ENCODE data around the gene EIF4EBP2.

EIF4EBP2 gene

DNA sequence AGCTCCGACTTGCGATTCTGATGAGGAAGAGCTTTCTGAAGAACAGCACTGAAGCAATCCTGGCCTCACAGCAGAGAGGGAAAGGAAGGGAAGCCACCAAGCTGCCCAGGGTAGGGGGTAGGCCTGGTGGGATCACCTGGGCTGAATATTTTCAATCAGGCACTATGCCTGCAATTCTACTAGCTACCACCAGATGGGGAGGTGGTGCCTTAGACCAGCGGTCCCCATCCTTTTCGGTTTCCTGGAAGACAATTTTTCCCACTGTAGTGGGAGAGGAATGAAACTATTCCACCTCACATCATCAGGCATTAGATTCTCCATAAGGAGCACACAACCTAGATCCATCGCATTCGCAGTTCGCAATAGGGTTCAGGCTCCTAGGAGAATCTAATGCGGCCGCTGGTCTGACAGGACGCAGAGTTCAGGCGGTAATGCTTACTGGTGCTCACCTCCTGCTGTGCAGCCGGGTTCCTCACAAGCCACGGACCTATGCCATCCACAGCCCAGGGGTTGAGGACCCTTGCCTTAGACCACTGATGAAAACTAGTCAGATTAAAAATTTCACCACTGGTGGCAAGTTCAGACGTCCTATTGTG lies 24.3 kb upstream of the EIF4EBP2 start:
- DNase-seq, result no peak

DNA sequence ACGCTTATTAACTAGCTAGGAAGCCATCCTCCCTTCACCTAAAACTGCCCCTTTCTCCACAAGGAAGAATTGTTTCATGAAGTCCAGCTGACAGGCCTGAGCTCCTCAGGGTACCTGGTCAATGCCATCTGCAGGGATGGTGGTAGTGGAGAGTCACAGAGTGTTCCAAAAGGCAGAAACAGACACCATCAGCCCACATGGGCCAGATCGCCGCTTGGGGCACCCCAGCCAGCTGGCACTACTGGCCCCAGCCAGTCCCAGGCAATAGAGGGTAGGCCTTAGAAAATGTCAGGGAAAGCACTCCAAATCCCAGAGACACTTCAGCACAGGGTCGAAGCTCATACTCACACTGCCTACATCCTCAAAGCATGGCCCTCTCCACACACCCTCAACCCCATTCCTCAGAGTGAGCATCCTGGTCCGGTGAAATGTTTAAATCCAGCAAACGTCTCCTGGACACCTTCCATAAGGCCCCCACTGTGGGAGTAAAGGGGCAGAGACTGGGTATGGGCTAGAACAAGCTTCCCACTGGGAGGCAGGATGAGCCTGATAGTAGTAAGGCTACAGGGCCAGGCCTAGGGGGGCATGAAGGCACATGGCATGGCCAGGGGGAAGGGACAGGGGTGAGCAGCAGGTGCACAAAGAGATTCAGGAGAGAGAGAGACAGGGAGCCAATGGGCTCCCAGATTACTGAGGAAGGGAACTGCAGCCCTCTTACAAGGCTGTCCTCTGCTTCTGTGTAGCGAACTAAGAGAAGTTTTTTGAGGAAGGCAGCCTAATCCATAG lies 23.4 kb upstream of the EIF4EBP2 start:
- no peak for DNase-seq

DNA sequence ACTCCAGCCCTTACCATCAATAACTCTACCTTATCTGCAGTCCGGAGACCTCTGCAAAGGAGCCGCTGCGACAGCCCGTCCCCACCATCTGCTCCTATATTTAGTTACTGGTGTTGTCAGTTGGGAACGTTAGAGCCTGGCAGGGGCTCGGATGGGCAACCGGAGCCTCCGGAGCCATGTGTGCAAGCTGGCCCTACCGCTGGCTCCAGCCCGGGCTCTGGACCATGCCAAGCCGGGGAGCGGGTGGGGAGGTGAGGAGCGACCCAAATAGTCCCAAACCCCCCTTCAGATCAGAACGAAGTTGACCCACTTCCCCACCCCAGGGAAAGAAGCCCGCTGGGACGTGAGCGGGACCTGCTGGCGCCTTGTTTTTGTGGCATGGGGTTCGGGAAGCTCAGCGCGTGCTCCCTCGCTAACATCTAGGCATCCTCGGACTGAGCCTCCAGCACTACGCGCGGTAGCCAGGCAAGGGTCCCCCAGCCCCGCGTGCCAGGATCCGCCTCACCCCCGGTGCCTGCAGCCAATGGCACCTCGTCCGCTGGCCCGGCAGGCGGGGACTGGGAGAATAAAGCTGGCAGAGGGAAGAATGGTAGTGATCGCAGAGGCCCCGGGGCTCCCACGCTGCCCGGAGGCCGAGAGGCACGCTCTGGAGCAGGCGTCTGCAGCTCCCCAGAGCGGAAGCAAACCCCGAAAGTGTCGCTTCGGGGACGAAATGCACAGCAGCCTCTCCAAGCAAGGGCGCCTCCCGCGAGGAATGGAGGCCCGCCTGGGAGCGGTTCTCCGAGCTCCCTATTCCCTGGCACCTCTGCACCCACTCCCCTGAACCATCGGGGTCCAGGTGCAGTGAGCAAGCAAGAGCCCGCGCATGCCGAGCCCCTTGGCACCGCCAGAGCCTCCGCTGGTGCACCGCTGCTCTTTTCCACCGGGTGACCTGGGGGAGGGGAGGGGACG lies 22.2 kb upstream of the EIF4EBP2 start:
- no peak for DNase-seq

DNA sequence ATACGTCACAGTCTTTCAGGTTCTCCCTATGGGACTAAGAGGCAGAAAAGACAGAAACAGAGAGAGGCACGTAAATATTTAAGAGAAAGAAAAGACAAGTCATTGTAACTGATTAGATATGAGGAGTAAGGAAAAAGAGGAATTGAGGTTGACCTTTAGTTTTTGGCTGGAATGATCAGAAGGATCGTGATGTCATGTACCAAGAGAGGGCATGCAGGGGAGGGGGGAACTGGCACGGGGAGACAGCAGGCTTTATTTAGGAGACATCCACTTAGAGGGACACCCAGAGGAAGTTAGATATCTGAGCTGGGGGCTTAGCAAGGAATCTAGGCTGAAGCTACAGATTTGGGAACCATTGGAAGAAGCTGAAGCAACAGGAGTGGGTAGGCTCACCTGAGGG lies 12.3 kb upstream of the EIF4EBP2 start:
- DNase-seq, result no peak

DNA sequence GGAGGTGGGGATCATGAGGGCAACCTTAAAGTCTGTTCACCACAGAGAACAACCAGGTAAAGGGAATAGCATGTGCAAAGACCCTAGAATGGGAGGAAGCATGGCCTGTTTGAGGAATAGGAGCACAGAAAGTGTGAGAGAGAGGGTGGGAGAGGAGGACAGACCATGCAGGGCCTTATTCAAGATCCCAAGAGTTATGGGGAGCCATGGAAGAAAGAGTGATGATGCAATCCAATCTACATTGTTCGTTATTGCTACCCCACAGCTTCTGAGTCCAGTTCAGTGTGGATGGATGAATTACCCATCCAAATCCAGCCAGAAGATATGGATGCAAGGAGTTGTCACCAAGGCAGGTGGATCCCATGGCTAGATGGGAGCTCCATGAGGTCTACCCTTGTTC lies 7.8 kb upstream of the EIF4EBP2 start:
- no peak for DNase-seq

DNA sequence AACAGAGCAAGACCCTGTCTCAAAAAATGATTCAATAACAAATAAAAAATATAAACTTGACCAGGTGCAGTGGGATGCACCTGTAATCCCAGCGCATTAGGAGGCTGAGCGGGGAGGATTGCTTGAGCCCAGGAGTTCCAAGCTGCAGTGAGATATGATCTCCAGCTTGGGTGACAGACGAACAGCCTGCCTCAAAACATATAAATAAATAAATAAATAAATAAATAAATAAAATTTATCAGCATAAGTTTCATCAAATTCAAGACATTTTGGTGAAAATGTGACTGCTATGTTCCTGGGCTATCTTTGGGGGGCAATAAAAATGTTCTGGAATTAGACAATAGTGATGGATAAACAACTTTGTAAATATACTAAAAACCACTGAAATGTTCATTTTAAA lies 4.8 kb upstream of the EIF4EBP2 start:
- DNase-seq, result no peak

DNA sequence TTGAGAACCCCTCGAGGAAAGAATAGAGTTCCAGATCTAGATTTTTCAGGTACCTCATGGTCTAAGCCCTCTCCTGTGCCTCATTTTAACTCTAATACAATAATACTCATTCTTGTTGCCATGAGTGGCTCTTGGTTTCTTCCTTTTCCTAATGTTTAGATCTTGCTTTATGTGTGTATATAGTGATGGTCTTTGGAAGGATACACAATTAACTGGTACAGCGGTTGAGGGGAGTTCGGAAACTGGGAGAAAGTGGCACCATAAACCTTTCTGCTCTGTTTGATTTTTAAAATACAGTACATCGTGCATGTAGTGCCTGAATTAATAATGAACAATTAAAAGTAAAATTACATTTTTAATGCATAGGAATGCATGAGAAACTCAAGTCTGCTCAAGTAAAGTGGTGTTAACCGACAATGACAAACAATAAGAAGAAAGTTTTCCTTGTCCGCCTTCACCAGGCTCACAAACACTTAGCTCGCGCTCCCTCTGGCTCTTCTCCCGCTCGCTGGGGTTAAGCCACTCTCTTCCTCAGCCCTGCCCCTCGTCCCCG lies 386 bp upstream of the EIF4EBP2 start:
- DNase-seq, result no peak

DNA sequence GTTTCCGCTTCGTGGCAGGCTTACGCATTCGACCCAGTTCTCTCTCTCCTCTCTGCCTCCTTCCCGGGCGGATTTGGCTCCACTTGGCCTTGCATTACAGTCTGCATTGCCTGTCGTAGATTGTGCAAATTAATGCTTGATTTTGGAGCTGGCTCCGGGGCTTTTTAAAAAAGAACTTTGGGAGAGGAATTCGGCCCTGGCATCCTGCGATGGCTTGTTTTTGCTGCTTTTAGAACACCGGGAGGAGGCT lies 767 bp downstream of the EIF4EBP2 start:
- DNase-seq, result no peak

DNA sequence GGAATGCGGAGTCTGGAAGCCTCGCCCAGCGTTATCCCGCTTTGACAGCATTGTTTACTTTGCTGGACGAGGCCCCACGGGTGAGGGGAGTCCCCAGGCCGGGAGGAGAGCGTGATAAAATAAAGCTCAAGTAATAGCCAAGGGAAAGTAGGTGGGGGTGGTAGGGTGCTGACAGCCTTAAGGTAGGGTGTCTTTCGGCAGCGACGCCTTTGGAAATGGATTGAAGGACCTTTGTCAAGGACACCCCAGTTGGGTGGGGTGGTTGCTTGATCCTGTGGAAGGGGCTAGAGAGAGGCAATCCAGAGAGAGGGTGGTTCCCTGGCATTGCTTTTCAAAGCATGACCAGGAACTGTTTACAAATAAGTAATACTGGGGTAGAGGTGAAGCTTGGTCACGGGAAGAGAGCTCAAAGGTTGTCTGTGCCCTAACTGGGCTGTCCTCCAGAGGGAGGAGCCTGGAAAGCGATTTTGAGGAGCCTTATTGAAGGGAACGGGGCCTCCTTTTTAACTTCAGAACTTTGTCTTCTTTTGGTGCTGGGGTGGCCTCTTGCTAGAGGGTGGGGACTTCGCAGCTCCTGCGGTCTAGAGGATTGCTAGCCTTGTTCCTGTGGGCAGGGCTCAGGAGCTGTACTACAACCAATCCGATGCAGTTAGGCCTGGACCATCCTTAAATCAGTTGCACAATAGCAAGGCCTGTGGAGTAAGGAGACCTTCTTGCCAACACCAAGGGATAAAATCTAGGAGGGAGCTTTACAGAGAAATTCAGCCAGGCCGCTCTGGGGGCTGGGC lies 1.3 kb downstream of the EIF4EBP2 start:
- DNase-seq, result peak; percentile 62

DNA sequence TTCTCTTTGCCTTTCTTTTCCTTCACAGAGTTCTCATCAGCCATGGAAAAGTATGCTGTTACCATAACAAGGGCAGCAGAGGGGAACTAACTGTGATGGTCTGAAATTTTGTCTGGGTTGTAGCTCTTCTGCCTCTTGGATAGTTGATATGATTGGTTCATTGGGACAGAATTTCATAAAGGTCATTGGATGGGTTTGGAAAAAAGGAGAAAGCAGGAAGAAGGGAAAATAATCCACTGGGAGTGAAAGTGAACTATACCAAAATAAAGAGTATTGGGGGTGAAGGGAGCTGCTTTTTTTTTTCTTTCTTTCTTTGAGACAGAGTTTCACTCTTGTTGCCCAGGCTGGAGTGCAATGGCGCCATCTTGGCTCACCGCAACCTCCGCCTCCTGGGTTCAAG lies 5.8 kb downstream of the EIF4EBP2 start:
- DNase-seq, result no peak

DNA sequence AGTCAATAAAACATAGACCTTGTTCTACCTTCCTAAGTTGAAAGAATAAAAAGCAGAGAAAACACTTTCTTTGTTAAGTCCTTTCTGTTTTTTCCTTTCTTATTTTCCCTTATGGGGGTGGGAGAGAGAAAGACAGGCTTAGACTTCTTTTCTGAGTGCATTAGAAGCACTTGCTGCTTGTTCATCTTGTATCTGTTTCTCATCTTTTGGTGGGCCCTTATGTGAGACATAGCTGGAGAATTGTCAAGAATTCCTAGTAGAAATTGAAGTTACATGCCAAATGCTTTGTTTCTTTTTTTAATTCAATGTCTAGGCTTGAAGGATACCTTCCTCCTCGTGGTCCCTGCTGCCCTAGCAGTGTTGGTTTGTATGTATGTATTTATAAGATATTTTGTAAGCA lies 6.7 kb downstream of the EIF4EBP2 start:
- no peak for DNase-seq

DNA sequence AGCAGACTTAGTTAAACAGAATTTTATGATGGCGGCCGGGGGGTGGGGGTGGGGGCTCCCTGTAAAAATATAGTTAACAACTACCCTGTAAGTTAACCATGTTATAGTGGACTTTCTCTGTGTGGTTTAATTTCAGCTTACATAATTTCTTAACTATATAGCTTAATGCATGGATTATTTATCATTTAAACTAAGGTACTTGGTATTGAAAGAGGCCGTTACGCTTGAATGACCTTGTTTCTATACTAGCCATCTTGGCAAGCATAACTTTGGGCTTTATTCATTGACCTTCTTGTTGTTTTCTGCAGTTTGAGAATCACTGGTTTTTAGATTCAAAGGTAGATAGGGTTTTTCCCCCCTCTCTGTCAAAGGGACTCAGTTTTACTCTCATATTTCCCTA lies 8.4 kb downstream of the EIF4EBP2 start:
- no peak for DNase-seq

DNA sequence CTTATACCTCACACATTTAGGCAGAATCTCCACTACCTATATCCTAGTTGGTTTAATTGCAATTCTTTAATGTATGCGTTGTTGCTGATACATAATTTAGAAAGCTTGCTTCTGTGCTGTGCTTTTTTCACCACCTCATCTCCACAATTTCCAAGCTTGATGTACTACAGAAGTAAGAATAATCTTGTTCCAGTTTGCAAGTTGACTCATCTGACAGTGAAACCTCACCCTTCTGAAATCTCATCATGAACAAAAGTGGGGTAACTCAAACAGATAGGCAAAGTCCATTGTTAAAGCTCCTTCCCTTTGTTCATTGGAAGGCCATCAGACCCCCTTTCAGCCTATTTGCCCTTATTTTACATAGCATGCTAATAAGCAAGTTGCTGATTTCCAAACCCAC lies 13.6 kb downstream of the EIF4EBP2 start:
- no peak for DNase-seq

DNA sequence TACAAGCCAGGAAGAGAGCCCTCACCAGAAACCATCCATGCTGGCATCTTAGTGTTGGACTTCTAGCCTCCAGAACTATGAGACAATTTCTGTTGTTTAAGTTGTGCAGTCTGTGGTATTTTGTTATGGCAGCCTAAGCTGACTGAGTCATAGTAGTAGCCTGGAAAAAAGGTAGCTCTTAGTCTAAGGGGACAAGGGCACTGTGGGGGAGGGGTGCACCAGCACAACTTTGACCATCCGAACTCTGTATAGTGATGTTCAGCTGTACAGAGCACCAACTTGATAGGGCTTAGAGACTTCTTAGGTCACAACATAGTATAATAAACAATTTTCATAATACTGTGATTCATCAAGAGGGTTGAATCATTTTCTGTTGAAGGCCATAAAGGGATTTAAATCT lies 14.3 kb downstream of the EIF4EBP2 start:
- DNase-seq, result no peak

DNA sequence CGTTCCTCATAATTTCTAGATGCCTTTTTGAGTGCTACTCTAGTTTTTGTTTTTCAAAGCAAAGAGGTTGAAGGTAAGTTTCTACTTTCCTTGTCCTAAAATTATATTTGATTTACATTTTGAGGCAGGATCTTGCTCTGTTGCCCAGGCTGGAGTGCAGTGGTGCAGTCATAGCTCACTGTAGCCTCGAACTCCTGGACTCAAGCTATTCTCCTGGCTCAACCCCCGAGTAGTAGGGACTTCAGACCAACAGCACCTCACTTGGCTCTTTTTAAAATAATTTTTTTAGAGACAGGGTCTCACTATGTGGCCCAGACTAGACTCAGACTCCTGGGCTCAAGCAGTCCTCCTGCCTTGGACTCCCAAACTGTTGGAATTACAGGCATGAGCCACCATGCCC lies 14.8 kb downstream of the EIF4EBP2 start:
- DNase-seq, result no peak

DNA sequence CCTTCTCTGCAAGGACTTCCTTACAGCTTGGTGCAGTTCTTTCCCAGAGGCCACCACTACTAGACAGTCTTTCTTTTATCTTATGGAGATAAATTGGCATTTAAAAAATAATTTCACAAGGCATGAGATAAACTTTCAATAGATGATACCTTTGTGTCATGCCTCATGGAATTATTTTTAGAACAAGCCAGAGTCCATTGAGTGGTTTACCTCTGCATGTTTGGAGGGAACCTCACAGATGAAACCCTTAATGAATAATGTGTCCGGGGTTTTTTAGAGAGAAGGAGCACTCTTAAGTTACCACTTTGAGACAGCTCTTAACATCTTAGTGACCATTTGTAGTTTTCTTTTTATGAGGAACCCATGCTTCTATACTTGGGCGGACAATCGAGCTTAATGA lies 20.4 kb downstream of the EIF4EBP2 start:
- DNase-seq, result no peak

DNA sequence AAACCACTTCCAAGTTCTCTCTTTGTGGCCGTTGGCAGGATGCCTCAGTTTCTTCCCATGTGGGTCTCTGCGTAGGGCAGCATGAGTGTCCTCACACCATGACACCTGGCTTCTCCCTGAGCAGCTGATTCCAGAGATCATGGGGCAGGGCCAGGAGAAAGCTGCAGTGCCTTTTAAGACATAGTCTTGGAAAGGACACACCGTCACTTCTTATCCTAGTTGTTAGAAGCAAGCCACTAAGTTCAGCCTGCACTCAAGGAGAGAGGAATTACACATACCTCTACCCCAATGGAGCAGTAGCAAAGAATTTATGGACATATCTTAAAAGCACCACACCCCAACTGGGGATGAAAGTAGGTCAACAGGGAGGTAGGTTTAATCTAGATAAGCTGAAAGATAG lies 21.2 kb downstream of the EIF4EBP2 start:
- DNase-seq, result no peak

DNA sequence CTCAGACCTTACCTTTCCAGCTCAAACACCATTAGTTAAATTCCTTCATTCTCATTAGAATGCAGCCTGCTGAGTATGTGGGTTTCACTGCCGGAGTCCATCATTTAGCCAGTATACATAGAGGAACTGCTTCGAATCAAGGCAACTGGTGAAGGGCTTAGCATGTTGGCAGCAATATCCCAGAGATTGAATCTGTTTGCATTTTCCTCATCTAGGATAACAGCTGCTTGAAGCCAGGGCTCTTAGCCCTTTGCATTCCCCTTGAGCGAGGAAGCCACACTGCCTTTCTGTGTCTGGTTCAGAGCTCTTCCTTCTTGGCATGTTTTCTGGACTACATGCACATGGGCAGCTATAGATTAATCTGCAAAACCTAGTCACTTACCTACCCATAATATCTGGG lies 22.9 kb downstream of the EIF4EBP2 start:
- DNase-seq, result no peak

DNA sequence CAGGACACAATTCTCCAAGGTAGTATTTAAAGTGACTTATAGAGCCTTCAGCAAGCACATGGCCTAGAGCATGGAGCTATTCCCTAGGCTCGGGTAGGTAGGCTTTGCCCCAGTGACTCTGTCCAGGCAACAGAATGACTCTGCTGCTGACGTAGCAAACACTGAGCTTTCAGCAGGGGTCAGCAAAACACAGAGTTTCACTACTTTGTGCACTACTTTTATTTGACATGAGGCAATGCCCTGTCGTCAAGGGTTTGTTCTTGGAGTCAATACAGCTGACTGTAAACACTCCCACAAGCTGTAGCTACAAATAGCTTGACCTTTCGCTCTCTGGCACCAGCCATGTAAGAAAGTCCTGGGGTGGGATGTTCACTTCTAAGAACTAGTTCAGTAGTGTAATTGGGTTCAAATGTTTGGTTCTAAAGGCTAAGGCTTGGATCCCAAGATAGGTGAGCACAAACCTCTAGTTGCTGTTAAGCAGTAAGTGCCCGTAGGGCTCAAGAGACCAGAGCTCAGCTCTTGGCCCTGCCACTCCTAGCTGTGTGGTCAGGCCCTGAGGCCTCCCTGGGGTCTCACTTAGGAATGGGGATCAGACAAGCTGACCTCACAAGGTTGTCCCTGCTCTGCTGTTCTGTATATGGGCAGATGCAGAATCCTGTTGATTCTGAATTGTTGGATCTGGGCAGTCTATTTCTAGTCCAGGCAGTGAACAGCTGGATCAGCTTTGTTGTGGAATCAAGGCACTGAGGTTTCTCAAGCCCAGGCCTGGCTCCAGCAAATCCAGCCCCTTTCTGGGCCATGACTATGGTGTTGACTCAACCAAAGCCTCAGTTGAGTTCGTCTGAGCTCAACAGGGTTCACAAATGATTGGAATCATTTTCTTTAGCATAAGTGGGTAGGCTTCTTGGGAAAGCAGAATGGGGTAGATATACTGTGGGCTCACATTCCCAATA lies 26.8 kb downstream of the EIF4EBP2 start:
- DNase-seq, result no peak

DNA sequence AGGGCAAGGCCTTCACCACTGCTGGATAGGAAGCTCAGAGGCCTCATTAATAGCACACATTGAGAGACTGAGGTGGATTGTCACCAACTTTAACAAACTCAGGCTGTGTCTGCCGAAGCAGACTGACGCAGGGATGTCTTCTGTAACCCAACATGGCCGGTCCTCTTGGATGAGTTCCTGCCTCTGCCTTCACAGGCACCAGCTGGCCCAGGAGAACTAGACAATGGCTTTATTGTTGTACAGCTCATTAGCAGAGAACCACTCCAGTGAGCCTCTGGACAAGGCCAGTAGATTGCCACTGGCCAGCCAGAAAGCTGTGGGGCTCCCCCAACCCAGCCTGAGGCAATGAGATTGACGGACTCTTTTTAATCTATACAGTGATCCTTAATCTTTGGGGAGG lies 28.2 kb downstream of the EIF4EBP2 start:
- no peak for DNase-seq

DNA sequence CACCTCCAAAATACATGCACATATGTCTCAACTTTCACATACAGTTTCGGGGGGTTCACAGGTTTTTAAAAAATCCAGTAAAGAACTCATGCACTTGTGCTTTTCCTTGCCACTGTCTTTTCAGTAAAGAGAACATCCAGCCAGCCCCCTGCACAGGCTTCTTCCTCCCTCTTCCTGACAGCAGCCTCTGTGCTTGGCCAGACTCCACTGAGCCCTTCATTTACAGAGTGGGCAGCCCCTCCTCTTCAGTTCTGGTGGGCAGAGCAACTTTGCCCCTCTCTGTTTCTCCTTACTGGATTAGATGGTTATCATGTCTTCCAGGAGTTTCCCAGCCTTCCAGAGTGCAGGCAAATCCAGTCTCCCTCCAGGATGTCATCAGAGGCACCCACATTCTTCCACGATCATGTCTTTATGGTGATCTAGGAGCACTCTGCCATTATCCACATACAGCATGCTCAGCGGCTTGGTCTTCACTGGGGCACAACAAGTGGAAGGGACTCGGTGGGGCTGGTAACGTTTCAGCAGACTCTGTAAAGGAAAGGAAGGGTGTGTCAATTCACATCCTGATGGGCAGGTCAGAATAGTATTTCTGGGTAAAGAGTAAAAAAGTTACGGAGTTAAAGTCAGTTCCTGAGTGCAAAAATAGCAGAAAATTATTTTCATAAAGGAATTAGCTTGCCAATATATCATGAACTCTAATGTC lies 28.8 kb downstream of the EIF4EBP2 start:
- no peak for DNase-seq

Measured in amniotic stem cell (primary cell).